Stimulated activated CD4-positive, alpha-beta T cell treated with anti-CD3 and anti-CD28 coated beads, Interleukin-12 subunit alpha, Interleukin-12 subunit beta, amount 100 ng/mL, for 4 hours (primary cell): ENCODE measurements around the gene GALM.
"Not testable (repeated sequence)": the region's sequence is repeated elsewhere in the genome, so short reads cannot be mapped to it uniquely, and the experiment has no call there.

ENCODE experiments used
- DNase-seq: peaks from one replicate; pipeline ENCODE4 v3.0.0-alpha.2; 2020

Gene GALM

DNA sequence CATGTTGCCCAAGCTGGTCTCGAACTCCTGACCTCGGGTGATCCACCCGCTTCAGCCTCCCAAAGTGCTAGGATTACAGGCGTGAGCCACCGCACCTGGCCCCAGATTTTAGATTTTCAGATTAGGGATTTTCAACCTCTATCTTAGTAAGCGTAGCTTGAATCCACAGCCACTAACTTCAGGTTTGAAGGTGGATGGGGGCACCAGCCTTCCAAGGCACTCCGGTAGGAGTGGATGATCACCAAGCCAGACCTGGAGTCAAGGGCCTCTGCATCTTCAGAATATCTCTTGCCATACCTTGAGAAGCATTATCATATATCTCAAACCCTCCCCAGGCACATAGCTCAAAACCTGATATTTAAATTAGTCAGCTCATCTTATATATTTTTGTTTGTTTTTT lies 17.9 kb downstream of the GALM start:
- no peak for DNase-seq

DNA sequence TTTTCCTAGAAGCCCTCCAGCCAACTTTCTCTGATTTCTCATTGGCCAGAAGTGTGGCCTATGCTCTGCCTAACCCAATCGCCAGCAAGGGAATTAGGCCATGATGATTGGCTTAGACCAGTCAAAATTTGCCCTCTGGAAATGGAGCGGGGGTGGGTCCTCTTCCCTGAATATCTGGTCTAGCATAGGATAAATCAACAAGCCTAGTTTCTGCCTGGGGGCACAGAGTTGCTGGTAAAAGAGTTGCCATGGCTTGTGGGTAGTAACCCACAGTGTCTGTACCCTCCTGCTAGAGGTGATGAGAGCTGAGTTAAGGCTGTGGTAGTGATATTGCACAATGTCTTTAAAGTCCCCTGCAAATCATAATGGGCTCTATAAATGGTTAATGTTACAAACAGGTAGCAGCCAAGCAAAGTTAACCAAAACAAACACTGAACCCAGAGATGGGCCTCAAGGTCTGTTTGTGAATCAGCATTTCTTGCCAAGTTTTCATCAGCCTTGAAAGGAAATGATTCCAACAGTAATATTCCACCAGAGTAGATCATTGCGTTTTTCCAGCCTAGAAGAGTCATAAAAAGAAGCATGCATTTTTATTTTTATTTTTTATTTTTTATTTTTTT lies 19.3 kb downstream of the GALM start:
- no peak for DNase-seq

GRCh38 chr2:38690499-38691420 lies 24.8 kb downstream of the GALM start:
- DNase-seq = no peak

- DNase-seq = no peak
These were observed 26.1 kb downstream of the GALM start for GRCh38 chr2:38691994-38692393.

GRCh38 chr2:38692636-38693318 lies 26.9 kb downstream of the GALM start:
- DNase-seq = no peak

GRCh38 chr2:38697116-38697840 lies 31.4 kb downstream of the GALM start:
- DNase-seq = no peak

DNA sequence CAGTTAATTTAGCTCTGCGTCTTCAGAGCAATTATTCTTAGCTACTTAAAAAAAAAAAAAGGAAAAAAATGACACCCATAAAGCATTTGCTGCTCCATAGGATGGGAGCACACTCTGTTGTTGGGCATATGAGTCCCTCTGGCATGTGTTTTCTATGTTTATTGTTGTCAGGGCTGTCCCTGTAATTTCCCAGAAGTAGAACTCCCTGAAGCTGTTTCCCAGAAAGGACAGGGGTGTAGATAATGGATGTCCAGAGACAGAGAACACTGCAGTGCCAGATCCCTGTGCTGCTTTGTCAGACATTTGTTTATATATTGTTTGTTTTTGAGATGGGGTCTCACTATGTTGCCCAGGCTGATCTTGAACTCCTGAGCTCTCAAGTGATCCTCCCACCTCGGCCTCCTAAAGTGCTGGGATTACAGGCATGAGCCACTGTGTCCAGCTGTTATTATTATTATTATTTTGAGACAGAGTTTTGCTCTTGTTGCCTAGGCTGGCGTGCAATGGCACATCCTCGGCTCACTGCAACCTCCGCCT lies 32.6 kb downstream of the GALM start:
- no peak for DNase-seq

DNA sequence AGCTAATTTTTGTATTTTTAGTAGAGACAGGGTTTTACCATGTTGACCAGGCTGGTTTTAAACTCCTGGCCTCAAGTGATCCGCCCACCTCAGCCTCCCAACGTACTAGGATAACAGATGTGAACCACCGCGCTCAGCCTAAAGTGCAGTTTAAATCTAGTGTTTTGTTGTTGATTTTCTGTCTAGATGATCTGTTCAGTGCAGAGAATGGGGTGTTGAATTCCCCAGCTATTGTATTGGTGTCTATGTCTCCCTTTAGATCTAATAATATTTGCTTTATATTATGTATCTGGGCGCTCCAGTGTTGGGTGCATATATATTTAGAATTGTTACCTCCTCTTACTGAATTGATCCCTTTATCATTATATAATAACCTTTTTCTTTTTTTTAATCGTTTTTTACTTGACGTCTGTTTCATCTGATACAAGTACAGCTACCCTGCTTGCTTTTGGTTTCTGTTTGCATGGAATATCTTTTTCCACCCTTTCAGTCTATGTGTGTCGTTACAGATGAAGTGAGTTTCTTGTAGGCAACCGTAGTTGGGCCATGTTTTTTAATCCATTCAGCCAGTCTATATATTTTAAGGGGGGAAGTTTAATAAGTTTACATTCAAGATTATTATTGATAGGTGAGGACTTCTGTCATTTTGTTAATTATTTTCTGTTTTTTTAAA lies 34.3 kb downstream of the GALM start:
- no peak for DNase-seq

DNA sequence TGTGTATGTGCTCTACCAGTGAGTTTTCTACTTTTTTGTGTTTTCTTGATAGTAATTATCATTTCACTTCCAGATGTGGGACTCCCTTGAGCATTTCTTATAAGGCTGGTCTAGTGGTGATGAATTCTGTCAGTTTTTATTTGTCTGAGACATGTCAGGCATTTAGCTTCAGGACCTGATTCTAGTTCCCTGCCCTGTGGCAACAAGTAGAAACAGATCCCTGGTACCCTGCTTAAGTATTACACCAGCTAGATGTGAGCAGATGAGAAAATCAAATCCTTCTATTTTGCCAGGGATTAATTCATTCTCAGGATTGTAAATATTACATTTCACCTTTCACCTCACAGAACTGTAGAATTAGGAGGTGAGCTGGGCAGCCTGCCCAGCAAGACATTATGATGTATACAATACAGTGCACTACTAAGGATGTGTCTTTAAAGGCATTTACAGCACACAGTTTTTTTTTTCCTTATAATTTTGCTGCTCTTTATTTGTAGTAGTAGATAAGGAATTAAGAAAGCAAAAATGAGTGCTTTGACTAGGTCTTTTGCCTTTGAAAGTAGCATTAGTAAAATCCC lies 35.1 kb downstream of the GALM start:
- DNase-seq = no peak

- no peak for DNase-seq
These were observed 35.6 kb downstream of the GALM start for GRCh38 chr2:38701542-38701941.

- DNase-seq = no peak
These were observed 36.5 kb downstream of the GALM start for GRCh38 chr2:38702413-38702812.

DNA sequence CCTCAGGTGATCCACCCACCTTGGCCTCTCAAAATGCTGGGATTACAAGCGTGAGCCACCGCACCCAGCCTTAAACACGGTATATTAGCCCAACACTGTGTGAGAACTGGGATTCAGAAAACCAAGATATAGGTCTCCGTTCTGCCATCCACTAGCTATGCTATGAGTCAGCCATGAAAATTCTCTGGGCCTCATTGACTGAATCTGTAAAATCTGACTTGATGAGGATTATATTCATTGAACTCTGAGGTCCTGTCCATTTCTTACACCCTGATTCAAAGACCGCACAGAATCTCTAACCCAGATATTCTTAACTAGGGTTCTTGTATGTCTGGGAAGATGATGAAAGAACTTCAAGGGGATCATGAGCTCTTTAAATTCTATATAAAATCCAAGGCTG lies 37.4 kb downstream of the GALM start:
- not testable (repeated sequence) for DNase-seq

DNA sequence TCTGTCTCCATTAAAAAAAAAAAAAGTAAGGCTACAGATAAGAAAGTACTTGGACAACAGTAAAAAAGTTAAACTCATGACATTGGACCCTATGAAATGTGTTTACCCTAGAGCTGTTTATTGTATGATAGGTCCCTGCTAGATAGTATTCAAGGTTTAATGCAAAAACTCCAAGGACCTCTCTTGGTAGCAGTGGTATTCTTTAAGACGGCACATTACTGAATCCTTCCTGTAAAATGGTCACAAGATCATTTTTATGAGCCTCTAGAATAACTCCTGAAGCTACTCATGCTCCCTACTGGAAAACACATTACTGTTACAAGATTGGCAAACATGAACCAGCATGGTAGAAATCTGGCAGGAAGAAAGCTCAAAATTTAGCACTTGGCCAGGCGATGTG lies 38.8 kb downstream of the GALM start:
- DNase-seq = no peak

DNA sequence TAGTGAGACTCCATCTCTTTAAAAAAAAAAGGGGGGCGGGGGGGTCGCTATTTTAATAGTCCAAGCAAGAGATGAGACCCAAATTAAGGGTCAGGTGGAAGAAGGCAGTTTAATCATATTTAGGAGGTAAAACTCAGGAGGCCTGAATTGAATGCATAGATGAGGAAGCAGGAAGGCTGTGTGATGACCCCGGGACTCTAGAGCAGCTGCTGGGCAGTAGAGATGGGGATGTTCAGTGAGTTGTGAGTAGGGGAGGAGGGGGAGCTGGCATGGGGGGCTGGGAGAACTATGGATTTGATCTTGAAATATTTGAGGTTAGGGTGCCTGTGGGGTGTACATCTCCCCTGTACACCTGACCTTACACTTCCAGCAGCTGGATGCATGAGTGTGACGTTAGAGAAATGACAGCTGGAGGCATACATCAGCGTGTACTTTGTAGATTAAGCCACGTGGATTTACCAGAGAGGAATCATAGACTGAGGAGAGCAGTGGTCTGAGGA lies 41.0 kb downstream of the GALM start:
- DNase-seq = no peak

GRCh38 chr2:38708491-38708890 lies 42.6 kb downstream of the GALM start:
- DNase-seq = not testable (repeated sequence)

GRCh38 chr2:38708900-38709566 lies 43.1 kb downstream of the GALM start:
- DNase-seq = no peak

- DNase-seq = peak; percentile 32
These were observed 43.8 kb downstream of the GALM start for GRCh38 chr2:38709567-38710194.

- no peak for DNase-seq
These were observed 45.6 kb downstream of the GALM start for GRCh38 chr2:38711558-38711957.

GRCh38 chr2:38712413-38712812 lies 46.5 kb downstream of the GALM start:
- no peak for DNase-seq

DNA sequence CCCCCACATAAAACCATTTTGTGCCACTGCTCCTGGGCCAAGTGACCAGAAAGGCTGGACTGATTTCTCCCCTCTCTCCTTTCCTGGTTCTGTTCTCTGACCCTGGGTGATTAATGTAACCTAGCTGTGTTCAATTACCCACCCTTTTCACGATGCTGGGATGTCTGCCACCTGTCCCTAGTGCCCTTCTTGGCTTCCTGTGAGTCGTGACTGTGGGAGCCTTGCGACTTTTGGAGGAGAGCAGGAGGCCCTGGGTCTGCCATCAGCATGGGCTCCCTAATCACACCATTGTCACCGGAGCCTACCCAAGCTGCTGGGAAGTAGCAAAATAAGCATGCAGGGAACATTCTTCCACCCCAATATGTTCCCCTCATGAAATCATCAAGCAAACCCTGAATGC lies 47.0 kb downstream of the GALM start:
- DNase-seq = no peak

GRCh38 chr2:38713338-38713737 lies 47.4 kb downstream of the GALM start:
- DNase-seq = no peak
